ENCODE data around the gene TAB2. TPM values are rescaled to one million over a fixed set of nuclear protein-coding genes. Genes with fewer than 3 reads are reported as not detected.

The TAB2 gene
- total RNA-seq, 1 experiment from 2014 or later, result 56.7 TPM

DNA sequence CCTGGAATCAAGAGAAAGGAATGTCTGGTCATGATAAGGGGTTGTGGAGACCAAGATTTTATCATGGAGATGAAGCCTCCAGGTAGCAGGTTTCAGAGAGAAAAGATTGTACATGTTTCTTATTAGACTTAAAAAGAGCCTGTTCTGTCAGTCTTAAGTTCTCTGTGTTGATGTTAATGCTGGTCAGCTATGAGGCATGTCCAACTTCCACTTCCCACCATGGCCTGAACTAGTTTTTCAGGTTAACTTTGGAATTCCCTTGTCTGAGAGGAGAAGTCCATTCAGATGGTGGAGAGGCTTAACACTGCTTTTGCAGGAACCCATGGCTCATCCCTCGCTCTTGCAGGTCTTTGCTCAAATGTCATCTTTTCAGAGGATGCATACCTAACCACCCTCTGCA, 27.5 kb upstream of the TAB2 start:
- ATAC-seq (no peak), DNase-seq (ENCODE audit: low read depth, low spot score) (no peak)
- no peaks in the 10 kb centered on the region for H4K20me1 ChIP-seq (ENCODE audit: insufficient read depth)
- H3K27me3 ChIP-seq (ENCODE audit: insufficient read depth, low read length), result no peaks in the 10 kb centered on the region
- no peak overlapping the region for H3K9ac ChIP-seq (ENCODE audit: low read length)
- POLR2A ChIA-PET, result no interaction called here
- RAD21 ChIA-PET (ENCODE audit: low non-redundant PET in 1 of 2, low total read pairs in 2 of 2, uncharacterized antibody in 2 of 2, unreplicated experiment in 2 of 2), result no interaction called here
- no peaks in the 10 kb centered on the region for H3K36me3 ChIP-seq (ENCODE audit: control insufficient read depth in 1 of 2, insufficient read depth in 2 of 2, low read length in 2 of 2)
- no peak overlapping the region for H3K4me3 ChIP-seq (replicated peaks in 1 of 2; ENCODE audit: low read depth in 1 of 2, low read length in 2 of 2)
- CTCF ChIA-PET, result no interaction called here
- no peak overlapping the region for H2AFZ ChIP-seq (ENCODE audit: low read depth, low read length, poor library complexity, severe bottlenecking)
- no peak for TF ChIP-seq RAD21 (IDR thresholded peaks at IDR 0.05; ENCODE audit: low read depth)
- TF ChIP-seq TCF7L2 (IDR thresholded peaks at IDR 0.05; ENCODE audit: borderline replicate concordance, extremely low read depth, insufficient read depth, insufficient read length), result no peak
- TF ChIP-seq CEBPB (IDR thresholded peaks at IDR 0.05; ENCODE audit: low read depth), result no peak
- TF ChIP-seq ZFX (IDR thresholded peaks at IDR 0.05), result no peak
- TF ChIP-seq EGR1 (IDR thresholded peaks at IDR 0.05; ENCODE audit: low read depth), result no peak
- no peak for TF ChIP-seq POLR2A (IDR thresholded peaks at IDR 0.05; ENCODE audit: borderline replicate concordance, extremely low read depth, insufficient read depth, insufficient read length)
- TF ChIP-seq EZH2phosphoT487 (IDR thresholded peaks at IDR 0.05; ENCODE audit: borderline replicate concordance), result no peak
- TF ChIP-seq, protein P1, sequence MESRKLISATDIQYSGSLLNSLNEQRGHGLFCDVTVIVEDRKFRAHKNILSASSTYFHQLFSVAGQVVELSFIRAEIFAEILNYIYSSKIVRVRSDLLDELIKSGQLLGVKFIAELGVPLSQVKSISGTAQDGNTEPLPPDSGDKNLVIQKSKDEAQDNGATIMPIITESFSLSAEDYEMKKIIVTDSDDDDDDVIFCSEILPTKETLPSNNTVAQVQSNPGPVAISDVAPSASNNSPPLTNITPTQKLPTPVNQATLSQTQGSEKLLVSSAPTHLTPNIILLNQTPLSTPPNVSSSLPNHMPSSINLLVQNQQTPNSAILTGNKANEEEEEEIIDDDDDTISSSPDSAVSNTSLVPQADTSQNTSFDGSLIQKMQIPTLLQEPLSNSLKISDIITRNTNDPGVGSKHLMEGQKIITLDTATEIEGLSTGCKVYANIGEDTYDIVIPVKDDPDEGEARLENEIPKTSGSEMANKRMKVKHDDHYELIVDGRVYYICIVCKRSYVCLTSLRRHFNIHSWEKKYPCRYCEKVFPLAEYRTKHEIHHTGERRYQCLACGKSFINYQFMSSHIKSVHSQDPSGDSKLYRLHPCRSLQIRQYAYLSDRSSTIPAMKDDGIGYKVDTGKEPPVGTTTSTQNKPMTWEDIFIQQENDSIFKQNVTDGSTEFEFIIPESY (IDR thresholded peaks at IDR 0.05; ENCODE audit: extremely low read depth, insufficient replicate concordance, low read length), result no peak
- TF ChIP-seq YY1 (IDR thresholded peaks at IDR 0.05; ENCODE audit: extremely low read depth, insufficient replicate concordance, low read depth, low read length), result no peak
- TF ChIP-seq, protein P2, sequence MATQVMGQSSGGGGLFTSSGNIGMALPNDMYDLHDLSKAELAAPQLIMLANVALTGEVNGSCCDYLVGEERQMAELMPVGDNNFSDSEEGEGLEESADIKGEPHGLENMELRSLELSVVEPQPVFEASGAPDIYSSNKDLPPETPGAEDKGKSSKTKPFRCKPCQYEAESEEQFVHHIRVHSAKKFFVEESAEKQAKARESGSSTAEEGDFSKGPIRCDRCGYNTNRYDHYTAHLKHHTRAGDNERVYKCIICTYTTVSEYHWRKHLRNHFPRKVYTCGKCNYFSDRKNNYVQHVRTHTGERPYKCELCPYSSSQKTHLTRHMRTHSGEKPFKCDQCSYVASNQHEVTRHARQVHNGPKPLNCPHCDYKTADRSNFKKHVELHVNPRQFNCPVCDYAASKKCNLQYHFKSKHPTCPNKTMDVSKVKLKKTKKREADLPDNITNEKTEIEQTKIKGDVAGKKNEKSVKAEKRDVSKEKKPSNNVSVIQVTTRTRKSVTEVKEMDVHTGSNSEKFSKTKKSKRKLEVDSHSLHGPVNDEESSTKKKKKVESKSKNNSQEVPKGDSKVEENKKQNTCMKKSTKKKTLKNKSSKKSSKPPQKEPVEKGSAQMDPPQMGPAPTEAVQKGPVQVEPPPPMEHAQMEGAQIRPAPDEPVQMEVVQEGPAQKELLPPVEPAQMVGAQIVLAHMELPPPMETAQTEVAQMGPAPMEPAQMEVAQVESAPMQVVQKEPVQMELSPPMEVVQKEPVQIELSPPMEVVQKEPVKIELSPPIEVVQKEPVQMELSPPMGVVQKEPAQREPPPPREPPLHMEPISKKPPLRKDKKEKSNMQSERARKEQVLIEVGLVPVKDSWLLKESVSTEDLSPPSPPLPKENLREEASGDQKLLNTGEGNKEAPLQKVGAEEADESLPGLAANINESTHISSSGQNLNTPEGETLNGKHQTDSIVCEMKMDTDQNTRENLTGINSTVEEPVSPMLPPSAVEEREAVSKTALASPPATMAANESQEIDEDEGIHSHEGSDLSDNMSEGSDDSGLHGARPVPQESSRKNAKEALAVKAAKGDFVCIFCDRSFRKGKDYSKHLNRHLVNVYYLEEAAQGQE (IDR thresholded peaks at IDR 0.05; ENCODE audit: low read depth), result no peak
- H3K9me3 ChIP-seq (ENCODE audit: control insufficient read depth in 1 of 2, insufficient read depth in 1 of 2, low read depth in 1 of 2, low read length in 2 of 2), result no peaks in the 10 kb centered on the region
- no peaks in the 10 kb centered on the region for H3K4me1 ChIP-seq (ENCODE audit: control insufficient read depth in 1 of 2, insufficient read depth in 2 of 2, low read length in 2 of 2)
- no peaks in the 10 kb centered on the region for H3K79me2 ChIP-seq (ENCODE audit: insufficient read depth, low read length)
- BruUV-seq (replicated peaks), result no TSS peak
- intact Hi-C loops (cut with micrococcal nuclease), result no loop called here
- no peak overlapping the region for H3K27ac ChIP-seq (ENCODE audit: low read depth, low read length)
- H3K9me2 ChIP-seq (ENCODE audit: insufficient read depth), result no peaks in the 10 kb centered on the region
- H3K4me2 ChIP-seq (ENCODE audit: low read length), result no peak overlapping the region

Data from HCT116 (cell line).